Glomerular visceral epithelial cell (primary cell): ENCODE data around the gene MMP2.

Experiments used
- DNase-seq: peaks from one replicate; pipeline ENCODE4 v3.0.0-alpha.2; 2016; ENCODE audit errors: extremely low spot score

MMP2 gene

GRCh38 chr16:55478827-55479429 is at the start of gene MMP2:
MMP2 (plus strand) TSS chr16:55479198; CDS start chr16:55479480, 282 bp downstream.
- peak; percentile 48 for DNase-seq

- DNase-seq = no peak
These were observed 46.0 kb upstream of the MMP2 start for GRCh38 chr16:55433030-55433429.

DNA sequence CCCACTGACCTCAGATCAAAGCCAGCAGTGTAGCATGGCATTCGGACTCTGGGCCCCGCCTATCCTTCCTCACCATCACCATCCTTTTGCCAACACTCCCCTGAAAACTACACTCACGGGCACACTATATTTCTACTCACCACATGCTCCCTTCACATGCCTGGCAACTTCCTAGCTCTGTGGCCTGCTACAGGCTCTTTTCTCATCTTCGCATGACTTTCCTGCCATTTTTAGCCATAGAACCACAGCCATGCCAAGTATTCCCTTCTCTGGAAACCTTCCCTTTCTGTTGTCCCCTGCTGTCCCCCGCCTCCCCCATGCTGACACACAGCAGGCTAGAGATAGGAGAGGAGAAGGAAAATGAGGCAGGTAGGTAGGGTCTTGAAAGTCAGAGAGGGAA is 45.5 kb upstream of the MMP2 start:
- no peak for DNase-seq

DNA sequence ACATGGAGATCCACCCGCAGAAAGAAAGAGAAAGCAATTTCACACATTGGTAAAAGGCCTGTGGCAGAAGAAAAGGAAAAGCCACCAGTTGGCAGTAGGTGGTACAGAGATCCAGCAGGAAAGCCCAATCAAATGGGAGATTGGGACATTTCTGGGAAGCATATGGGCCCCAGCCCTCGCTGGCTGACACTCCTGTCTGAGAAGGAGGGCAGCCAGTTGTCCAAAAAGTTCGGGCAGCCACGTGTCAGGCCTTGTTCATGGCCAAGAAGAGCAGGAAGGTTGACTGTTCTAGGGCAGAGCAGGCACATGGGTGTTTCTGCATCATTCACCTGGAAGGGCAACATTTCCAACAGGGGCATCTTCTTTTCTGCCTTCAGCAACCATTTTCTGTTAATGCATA is 45.0 kb upstream of the MMP2 start:
- DNase-seq = no peak

GRCh38 chr16:55435387-55435786 is 43.6 kb upstream of the MMP2 start:
- DNase-seq = no peak

DNA sequence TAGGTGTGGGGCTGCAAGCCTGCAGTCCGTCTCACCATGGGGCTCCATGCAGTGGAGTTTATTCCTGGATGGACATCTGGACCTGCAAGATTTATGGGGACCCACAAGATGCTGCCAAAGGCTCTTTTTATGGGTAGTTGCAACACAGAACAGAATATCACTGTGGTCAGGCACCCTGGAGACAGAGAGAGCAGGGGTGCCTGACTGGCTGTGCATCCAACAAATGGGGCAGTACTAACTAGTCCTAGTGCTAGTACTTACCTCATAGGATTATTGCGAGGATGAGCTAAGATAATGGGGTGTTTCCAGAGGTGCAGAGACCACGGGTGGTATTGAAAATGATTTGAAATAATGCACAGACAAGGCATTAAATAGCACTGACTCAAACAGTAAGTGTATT is 42.4 kb upstream of the MMP2 start:
- DNase-seq = no peak

- DNase-seq = no peak
These were observed 41.4 kb upstream of the MMP2 start for GRCh38 chr16:55437625-55438024.

GRCh38 chr16:55438281-55438680 is 40.7 kb upstream of the MMP2 start:
- DNase-seq = no peak

DNA sequence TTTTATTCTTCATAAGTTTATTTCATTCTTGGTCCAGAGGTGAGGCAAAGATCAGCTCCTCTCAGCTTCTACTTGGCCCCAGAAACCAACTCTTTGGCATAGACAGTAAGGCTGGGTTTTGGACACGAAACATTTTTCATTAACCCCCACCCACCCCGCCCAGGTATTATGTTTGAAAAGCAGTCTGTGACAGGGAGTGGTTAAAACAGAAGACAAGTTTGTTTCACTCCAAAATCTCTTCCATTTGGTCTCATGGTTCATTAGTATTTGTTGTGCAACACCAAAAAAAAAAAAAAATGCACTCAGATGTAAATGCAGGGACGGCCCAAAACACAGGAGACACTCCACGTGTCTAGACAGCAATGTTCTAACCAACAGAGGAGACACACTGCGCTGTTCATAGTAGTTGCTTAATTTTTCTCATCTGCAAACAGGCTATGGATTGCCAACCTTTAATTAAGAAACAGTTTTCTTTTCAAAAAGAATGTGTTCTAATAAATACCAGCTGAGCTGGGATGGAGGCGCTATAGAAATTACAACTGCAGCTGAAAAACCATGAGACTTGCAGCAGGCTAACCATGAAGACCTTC is 39.8 kb upstream of the MMP2 start:
- DNase-seq = no peak

- DNase-seq = no peak
These were observed 35.3 kb upstream of the MMP2 start for GRCh38 chr16:55443434-55444346.

DNA sequence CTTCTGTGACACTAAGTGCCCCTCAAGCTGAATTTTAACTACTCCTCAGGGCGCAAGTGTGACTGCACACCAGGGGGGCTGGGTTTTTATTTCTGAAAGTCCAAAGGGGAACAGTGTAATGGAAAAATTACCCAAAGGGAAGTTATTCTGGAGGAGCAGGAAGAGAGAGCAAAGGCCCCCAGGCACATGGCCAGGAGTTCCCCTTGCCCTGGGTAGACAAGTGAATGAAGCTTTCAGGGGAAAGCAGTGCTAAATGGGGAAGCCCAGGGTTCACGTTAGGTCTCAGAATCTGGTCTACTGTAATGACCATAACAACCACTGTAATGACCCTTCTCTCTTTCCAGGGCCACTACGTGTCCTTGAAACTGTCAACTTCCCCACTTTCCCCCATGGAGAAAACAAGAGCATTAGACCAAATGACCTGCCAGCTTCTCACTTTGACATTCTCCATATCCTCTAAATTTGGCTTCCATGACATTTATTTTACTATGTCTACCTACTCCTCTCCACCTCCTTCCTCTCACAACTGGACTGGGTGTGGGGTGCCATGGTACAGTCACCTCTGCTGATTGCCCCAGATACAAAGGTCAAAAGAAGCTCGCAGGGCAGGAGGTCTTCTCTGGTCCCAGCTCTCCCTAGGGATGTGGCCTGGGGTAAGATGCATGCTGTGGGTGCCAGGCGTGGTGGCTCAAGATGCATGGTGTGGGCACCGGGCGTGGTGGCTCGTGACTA is 34.1 kb upstream of the MMP2 start:
- no peak for DNase-seq

DNA sequence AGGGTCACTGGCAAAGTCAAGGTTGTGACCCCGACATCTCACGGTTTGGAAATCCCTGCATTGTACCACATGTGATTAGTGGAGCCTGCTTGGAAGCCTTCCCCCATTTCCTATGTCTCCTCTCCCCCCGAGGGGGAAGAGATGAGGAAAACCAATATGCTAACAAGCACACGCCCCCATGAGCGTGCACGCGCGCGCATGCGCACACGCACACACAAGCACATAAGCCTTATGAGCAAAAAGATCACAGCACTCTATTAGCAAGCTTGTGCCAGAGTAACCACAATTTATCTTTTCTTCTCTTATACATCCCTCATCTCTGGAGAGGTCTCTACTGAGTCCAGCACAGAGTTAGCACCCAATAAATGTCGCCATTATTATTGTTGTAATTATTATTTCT is 31.8 kb upstream of the MMP2 start:
- DNase-seq = no peak

DNA sequence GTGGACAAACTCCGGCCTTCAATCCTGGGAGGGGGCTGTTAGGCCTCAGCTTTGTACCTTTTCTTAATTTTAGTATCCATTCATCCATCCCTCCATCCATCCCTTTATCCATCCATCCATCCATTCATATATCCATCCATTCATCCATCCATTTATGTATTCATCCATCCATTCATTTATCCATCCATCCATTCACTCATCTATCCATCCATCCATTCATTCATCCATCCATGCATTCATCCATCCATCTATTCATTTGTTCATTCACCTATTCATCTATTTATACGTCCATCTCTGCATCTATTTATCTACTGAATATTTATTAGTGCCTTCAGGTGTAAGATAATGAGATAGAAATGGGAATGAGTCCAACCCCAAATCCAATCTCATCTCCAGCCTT is 26.0 kb upstream of the MMP2 start:
- no peak for DNase-seq

DNA sequence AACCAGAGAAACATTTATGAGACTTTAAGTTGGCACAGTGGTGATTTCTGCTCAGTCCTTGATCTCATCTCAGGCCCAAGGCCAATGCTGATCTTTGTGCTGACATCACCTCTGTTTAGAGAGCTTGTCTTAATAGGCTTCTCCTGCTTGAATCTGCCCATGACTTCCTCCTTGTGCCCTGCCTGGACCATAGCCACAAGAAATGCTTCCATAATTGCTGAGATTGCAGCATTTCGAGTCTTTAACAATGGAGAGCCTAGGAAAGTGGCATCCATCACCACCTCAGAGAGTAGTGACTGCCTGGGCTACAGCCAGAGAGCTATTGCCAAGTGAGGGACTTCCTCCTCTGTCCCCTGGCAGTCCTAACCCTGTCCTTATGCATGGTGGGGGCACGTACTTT is 25.1 kb upstream of the MMP2 start:
- DNase-seq = no peak

DNA sequence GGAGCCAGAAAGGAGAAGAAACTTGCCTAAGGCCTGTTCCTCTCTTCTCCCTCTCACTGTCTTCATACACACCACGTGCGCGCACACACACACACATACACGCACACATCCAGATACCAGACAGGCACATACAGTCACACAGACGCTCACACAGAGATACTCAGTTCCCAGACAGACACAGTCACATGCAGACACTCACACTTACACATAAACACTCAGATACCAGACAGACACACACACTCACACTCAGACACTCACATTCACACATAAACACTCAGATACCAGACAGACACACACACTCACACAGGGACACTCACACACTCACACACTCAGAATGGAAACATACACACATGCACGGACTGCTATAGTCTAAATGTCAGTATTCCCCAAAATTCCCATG is 24.1 kb upstream of the MMP2 start:
- no peak for DNase-seq

DNA sequence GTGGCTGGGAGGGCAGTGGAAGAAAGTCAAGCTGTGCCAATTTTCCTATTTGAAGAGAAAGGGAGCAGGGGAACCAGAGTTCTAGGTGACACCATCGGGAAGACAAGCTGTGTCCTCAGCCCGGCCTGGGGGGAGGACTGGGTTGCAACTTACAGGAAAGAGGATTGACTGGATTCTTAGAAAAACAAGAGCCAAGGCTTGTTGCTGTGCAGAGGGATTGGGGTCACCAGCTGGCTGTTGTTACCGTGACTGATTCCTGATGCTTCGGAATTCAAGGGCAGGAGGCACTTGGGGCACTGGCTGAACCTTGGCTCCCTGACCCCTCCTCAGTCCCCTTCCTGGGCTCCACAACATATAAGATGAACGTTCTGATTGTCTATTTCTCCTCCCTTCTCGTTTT is 16.8 kb upstream of the MMP2 start:
- DNase-seq = no peak

DNA sequence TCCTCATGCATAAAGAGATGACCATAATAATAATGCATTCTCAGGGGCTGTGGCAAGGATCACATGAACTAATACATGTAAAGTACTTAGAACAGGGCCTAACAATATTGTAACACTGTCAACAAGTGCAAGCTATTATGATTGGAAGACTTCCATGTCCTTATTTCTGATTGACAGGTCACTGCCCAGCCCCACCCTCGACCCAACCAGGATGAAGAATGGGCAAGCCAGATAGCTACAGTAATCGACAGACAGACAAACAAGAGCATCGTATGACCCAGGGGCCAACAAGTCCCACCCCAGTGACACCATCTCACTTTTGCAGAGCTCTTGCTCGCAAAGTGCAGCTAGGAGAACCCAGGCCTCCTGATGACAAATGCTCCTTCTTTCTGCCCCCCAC is 14.6 kb upstream of the MMP2 start:
- DNase-seq = no peak

DNA sequence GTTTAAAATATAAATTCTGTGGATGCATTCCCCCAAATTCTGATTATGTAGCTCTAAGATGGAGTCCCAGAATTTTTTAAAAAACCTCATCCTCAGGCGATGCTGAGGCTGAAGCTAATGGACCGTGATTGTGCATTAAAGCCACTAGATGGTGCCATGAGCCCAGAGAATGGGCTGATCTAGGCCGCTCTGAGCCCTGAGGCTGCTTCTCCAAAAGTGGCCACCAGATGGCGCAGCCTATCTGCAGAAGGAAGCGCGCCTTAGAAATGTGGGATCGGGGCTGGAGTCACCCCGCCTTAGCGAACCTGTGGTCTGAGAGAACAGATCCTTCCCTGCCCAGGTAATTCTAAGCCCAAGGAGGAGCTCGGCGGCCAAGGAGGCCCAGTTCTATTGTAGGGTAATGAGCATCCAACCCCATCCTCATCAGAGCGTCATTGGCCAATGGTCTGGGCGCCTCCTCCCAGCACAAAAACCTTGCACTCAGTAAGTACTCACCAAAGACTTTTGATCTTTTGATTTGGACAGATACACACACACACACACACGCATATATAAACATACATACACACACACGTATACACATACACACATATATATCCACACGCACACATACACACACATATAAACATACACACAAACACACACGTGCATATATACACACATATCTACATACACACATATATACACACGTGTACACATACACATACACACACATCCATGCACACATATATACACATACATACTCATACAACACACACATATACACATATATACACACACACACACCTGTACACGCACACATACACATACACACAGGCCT is 13.7 kb upstream of the MMP2 start:
- DNase-seq = peak; percentile 81

DNA sequence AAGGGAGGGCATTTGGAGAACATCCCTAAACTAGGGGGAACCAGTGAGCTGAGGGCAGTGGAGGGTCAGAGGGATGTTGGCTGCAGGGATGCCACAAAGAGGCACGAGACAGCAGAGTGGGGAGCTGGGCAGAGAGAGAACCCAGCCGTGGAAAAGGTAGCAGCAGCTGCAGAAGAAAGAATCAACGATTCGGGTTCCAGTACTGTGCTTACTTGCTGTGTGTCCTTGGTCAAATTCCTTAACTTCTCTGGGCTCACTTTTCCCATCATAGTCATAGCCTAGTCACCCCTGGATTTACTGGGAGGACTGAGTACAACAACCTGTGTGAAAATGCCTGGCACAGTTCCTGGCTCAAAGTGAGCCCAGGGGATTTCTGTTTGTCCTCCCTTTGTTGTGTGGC is 12.8 kb upstream of the MMP2 start:
- no peak for DNase-seq

DNA sequence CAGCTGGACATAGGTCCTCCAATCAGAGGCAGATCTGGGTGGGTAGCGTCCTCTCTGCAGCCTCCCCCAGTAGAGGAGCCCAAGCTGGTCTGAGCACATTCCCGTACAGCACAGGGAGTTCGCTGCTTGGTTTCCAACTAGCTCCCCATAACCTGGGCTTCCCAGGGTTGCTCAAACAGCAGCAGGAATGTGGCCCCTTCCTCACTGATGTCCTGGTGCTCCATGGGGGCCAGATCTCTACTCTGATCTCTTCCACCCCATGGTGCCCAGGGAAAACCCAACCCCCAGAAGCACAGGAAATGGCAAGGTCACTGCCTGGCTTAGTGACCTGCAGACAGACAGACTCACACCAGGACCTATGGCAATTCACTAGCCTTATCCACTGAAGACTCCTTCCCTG is 11.1 kb upstream of the MMP2 start:
- no peak for DNase-seq

DNA sequence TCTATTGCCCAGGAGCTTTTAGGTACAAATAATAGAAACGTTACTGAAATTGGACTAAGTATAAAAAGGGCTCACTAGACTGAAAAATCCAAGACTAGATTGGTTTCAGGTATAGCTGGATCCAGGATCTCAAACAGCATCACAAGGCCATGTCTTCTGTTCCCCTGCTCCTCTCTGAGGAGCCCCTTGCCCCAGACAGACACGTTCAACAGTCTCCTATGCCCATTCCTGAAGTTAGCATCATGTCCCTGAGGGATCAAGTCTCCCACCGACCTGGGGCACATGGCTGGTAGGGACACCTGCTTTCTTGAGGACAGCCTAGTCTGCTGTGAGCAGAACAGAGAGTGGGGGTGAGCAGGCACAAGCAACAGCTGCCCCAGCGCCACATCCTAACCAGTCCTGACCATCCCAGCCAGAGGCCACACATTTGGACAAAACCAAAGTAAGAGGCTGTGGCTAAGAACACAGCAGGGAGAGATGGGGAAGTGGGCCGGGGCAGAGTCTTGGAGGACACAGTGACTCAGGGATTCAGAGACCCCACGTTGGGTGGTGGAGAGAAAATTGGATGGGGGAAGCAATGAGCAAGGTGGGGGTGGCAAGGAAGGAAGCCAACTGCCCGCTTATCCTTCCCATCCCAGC is 10.5 kb upstream of the MMP2 start:
- DNase-seq = no peak
